IPS-18c (cell line): ENCODE data around the gene EBF3.

ENCODE experiments used
- H3K4me3 ChIP-seq: 2 replicates; pipeline ENCODE4 v1.7.0; 2013; ENCODE audit warnings: low read depth, mild to moderate bottlenecking, low read length, moderate library complexity; ENCODE audit not compliant: insufficient read depth
- H3K9me3 ChIP-seq: one replicate; pipeline ENCODE4 v1.6.1; 2013; ENCODE audit warnings: mild to moderate bottlenecking, low read length, moderate library complexity; ENCODE audit not compliant: control insufficient read depth, insufficient read depth

The EBF3 gene

GRCh38 chr10:129972966-129973673 lies 9.0 kb upstream of the EBF3 start:
- Histone ChIP-seq H3K9me3 (no peaks in the 10 kb centered on the region), H3K4me3 (no peak overlapping the region; the same call in 1 of the 2 replicates)

DNA sequence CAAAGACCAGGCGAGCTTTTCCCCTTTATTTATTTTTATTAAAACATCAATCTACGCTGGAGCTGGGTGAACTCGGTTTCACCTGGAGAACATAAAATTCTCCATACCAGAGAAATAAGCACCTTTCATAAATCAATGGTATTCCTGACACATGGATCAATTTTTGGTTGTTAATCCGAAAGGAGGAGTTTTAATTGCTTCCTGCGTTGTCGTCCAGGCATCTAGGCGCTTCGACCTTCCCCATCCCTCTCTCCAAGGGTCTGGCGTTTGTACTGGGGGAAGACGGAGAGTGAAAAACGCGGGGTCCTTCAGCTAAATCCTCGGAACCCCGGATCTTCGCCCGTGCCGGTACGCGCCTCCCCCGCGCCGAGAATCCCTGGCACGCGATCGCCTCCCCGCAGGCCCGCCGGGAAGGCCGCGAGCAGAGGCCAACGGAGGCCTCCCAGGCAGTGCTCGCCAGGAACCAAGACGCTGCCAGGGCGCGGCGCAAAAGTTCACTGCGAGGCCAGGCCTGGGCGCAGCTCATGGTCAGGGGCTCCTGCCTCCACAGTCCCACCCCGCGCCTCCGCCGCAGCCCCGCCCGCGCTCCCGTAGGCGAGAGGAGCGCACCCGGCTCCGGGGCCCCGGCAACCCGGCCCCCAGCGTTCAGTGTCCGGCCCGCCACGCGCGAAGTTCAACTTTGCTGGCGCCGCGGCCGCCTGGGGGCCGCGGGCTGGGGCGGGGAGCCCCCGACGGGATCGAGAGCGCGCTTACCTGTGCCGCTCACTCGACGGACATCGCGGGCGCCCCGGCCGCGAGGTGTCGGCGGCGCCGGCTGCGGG lies 8.3 kb upstream of the EBF3 start:
- Histone ChIP-seq H3K9me3 (peaks cover 3% of the 10 kb centered on the region), H3K4me3 (peak overlapping the region; percentile 31; the same call in 1 of the 2 replicates)

GRCh38 chr10:129971381-129972144 lies 7.5 kb upstream of the EBF3 start:
- peak overlapping the region; percentile 55 for H3K4me3 ChIP-seq
- H3K9me3 ChIP-seq, result peaks cover 3% of the 10 kb centered on the region

GRCh38 chr10:129970465-129971364 lies 6.6 kb upstream of the EBF3 start:
- H3K9me3 ChIP-seq, result peaks cover 3% of the 10 kb centered on the region
- H3K4me3 ChIP-seq, result 0 out of 2 replicates have a peak overlapping the region, but pooled peaks have one; percentile 17

GRCh38 chr10:129969911-129970464 lies 5.9 kb upstream of the EBF3 start:
- H3K4me3 ChIP-seq, result no peak overlapping the region

DNA sequence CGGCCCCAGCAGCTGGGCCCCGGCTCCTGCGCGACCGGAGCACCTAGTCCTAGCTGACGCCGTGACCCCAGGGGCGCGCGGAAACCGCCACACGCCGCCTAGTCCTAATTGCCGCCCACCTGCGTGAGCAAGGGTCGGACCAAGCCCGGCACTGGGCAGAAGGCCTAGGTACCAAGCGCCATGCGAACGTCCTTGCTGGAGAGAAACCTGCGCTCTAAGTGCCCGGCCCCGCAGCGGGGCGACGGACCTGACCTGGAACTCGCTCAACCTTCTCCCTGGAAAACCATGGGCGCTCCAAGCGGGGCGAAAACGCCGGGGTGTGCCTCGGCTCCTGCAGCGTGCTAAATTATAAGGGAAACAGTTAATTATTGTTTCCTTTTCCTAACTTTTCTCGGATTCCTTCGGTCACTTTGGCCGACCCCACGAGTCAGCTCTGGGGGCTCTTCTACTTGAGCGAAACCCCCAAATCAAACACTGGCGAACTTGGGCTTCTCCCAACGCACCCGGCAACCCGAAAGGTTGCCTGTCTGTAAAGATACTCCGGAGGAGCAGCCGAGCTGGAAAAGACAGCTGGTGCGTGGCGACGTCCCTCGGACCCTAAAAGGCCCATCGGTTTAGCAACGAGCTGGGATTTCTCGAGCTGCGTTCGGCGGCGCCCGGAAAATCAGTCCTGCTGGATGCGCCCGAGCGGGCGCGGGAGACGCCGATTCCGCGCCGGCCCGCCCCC lies 5.3 kb upstream of the EBF3 start:
- Histone ChIP-seq H3K4me3 (peak overlapping the region; percentile 36), H3K9me3 (peaks cover 3% of the 10 kb centered on the region)

More at GRCh38 chr10:129969911-129970464, 5.9 kb upstream of the EBF3 start:
- H3K9me3 ChIP-seq, result peaks cover 3% of the 10 kb centered on the region

DNA sequence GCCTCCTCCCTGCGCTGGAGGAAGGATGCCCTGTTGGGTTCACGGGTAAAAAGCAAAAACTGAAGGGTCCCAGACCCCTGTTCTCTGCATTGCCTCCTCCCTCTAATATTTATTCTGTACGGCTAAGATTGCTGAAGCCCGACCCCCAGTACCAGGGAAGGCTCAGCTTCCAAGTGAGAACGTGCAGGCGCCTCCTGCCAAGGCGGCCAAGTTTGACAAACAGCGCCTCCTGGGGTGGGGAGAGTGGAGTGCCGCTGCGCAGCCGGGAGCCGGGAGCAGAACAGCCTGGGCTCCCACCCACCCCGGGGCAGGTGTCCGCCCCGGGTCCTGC lies 4.7 kb upstream of the EBF3 start:
- Histone ChIP-seq H3K9me3 (peaks cover 6% of the 10 kb centered on the region), H3K4me3 (peak overlapping the region; percentile 36; the same call in 1 of the 2 replicates)

DNA sequence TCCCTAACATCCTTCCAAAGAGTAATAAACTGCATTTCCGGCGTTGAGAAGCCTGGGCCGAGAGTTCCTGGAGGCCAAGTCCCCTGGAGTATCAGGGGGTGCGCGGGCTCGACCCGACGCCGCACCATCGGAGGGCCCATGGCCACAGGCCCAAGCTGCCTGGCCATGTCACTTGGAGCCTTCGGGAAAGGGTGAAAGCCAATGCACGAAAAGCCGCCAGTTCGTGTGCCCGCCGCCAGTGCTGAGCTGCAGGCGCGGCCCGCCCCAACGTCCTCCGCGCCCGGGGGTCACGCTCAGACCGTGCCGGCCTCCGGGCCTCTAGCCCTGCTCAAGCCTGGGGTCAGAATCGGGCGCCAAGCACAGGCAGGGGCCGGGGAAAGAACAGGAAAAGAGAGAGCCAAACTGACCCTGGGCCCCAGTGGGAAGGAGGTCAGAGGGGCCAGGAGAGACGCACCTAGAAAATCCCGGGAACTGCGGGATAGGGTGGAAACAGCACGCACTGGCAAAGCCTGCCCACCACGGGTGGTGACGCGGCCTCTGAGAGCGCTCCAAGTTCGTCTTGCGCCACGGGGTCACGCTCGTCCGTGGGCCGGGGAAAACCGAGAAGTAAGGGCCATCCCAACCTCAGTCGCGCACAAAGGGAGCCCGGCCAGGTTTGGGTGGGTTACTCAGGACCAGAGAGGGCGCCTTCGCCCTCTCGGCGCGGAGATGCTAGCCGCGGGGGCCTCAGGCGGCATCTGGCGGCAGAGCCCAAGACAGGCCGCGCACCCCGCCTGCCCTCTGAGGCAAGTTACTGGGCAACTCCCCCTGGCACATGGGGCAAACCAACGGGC lies 4.2 kb upstream of the EBF3 start:
- Histone ChIP-seq H3K4me3 (no peak overlapping the region; the same call in 1 of the 2 replicates), H3K9me3 (peaks cover 6% of the 10 kb centered on the region)

GRCh38 chr10:129967579-129968019 lies 3.5 kb upstream of the EBF3 start:
- peaks cover 6% of the 10 kb centered on the region for H3K9me3 ChIP-seq
- no peak overlapping the region for H3K4me3 ChIP-seq

DNA sequence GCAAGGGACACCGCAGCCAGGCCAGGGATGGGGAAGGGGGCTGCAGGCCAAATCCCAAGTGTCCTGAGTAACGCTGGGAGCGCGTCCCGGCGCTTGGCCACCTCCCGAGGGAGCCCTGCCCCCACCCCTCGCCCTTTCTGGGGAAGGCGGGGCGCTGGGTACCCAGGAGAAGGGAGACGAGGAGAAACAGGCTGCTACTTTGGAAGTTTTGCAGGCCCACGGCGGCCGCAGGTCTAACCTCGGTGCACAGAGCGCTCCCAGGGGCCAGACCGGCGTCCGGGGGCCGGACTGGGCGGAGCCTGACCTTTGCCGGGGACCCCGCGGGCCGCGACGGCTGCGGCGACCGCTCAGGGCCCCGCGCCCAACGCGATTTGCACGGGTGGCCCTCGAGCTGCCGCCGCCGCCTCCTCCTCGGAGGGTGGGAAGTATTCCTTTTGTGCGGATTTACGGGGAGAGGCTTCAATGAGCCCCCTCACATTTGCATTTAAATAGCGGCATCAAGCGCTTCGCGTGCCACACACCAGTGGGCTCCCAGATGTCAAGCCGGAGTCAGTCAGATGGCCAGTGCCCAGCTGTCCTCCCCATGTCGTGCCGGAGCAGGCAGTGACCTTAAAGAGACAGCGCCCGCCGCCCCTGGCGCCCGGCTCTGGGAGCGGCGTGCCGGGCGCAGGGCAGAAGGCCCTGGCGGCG lies 3.0 kb upstream of the EBF3 start:
- Histone ChIP-seq H3K4me3 (peak overlapping the region; percentile 24; the same call in 1 of the 2 replicates), H3K9me3 (peaks cover 6% of the 10 kb centered on the region)

DNA sequence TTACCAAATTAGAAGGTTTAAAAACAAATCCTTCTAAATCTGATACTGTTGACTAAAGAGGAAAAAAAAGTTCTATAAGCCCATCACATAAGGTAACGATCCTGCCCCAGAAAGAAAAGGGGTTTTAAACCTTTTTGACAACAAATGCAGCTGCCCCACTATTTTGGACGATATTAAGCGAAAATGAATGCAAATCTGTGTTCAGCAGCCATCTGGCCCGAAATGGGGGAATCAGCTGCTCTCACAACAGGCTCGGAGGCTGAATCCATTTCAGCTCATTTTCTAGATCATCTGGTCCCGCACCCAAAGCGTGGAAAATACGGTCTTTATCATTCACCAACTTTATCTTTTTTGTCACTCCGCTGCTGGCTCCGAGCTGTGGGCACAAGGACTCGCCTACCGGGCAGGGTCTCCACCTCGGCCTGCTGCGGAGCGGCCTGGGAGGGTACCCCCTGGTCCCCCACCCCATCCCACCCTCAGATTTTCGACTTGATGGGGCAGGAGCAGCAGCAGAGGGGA lies 2.4 kb upstream of the EBF3 start:
- peak overlapping the region; percentile 24; the same call in 1 of the 2 replicates for H3K4me3 ChIP-seq
- peaks cover 6% of the 10 kb centered on the region for H3K9me3 ChIP-seq

DNA sequence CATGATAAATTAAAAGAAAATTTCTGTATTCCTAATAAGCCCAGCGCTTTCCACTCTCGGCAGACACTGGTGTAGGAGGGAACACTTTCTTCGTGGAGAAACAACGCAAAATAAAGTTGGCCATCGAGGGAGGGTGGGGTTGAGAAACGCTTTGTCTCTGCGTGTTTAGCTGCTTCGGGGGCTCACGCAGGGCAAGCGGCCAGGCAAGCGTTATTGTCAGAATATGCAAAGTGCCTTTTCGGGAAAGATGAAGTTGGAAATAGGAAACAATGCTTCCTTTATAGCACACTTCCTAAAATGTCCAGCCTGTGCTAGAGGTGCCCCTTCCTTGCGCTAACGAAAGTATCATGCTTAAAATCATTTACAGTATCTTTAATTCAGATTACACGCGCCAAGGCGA lies 1.9 kb upstream of the EBF3 start:
- peaks cover 6% of the 10 kb centered on the region for H3K9me3 ChIP-seq
- no peak overlapping the region for H3K4me3 ChIP-seq

- Histone ChIP-seq H3K9me3 (peaks cover 6% of the 10 kb centered on the region), H3K4me3 (peak overlapping the region; percentile 51; the same call in 1 of the 2 replicates)
Observed at GRCh38 chr10:129965425-129965808, 1.3 kb upstream of the EBF3 start.
